HepG2 (cell line): ENCODE data around the gene ZNF213. TPM values are rescaled to one million over a fixed set of nuclear protein-coding genes. Genes with fewer than 3 reads are reported as not detected.

Experiments
- ATF7-NPFF ChIP-seq: sonication (generic); formaldehyde crosslinking; IDR thresholded peaks from 2 replicates; pipeline ENCODE4 v1.8.1; 2023; ENCODE audit warnings: mild to moderate bottlenecking, low read depth, missing genetic modification reagents, moderate library complexity
- CHD2 ChIP-seq: IDR thresholded peaks from 2 replicates; pipeline ENCODE4 v1.6.1; 2011; ENCODE audit warnings: low read depth, low read length, improper control_type of control experiment
- GLI4 ChIP-seq: sonication (generic); formaldehyde crosslinking; IDR thresholded peaks from 2 replicates; pipeline ENCODE4 v1.5.1; 2020; ENCODE audit warnings: missing genetic modification reagents, mild to moderate bottlenecking, moderate library complexity, borderline replicate concordance
- HNRNPL ChIP-seq: fragments of 200-400 bp; formaldehyde crosslinking; IDR thresholded peaks from 2 replicates; pipeline ENCODE4 v1.6.1; 2017; ENCODE audit warnings: mild to moderate bottlenecking, low read depth, low read length
- MYNN ChIP-seq: sonication (generic); formaldehyde crosslinking; IDR thresholded peaks from 2 replicates; pipeline ENCODE4 v1.4.0; 2020; ENCODE audit warnings: mild to moderate bottlenecking, low read depth, missing genetic modification reagents
- NCOA5 ChIP-seq: sonication (generic); formaldehyde crosslinking; IDR thresholded peaks from 2 replicates; pipeline ENCODE4 v1.4.0; 2020; ENCODE audit warnings: missing genetic modification reagents
- NRL ChIP-seq: sonication (generic); formaldehyde crosslinking; IDR thresholded peaks from 2 replicates; pipeline ENCODE4 v1.5.0; 2020; ENCODE audit warnings: missing genetic modification reagents, mild to moderate bottlenecking, moderate library complexity, borderline replicate concordance
- PCBP1 ChIP-seq: fragments of 200-400 bp; formaldehyde crosslinking; IDR thresholded peaks from 2 replicates; pipeline ENCODE4 v1.6.1; 2017; ENCODE audit warnings: mild to moderate bottlenecking, low read depth, low read length, borderline replicate concordance
- ZNF180 ChIP-seq: sonication (generic); formaldehyde crosslinking; IDR thresholded peaks from 2 replicates; pipeline ENCODE4 v1.4.0; 2020; ENCODE audit warnings: low read depth, missing genetic modification reagents, borderline replicate concordance
- ZNF333 ChIP-seq: sonication (generic); formaldehyde crosslinking; IDR thresholded peaks from 2 replicates; pipeline ENCODE4 v1.4.0; 2020; ENCODE audit warnings: mild to moderate bottlenecking, missing genetic modification reagents, borderline replicate concordance
- ZNF446 ChIP-seq: sonication (generic); formaldehyde crosslinking; IDR thresholded peaks from 2 replicates; pipeline ENCODE4 v1.5.0; 2020; ENCODE audit warnings: mild to moderate bottlenecking, missing genetic modification reagents
- ZNF512B ChIP-seq: sonication (generic); formaldehyde crosslinking; IDR thresholded peaks from 2 replicates; pipeline ENCODE4 v1.5.1; 2020; ENCODE audit warnings: missing genetic modification reagents, mild to moderate bottlenecking, borderline replicate concordance
- ZNF776 ChIP-seq: sonication (generic); formaldehyde crosslinking; IDR thresholded peaks from 2 replicates; pipeline ENCODE4 v1.4.0; 2020; ENCODE audit warnings: mild to moderate bottlenecking, missing genetic modification reagents
- ZNF784 ChIP-seq: sonication (generic); formaldehyde crosslinking; IDR thresholded peaks from 2 replicates; pipeline ENCODE4 v1.5.1; 2020; ENCODE audit warnings: missing genetic modification reagents, mild to moderate bottlenecking, borderline replicate concordance
- ZNF788 ChIP-seq: sonication (generic); formaldehyde crosslinking; IDR thresholded peaks from 2 replicates; pipeline ENCODE4 v1.5.0; 2020; ENCODE audit warnings: mild to moderate bottlenecking, missing genetic modification reagents, borderline replicate concordance
- polyA plus RNA-seq, 8 experiments: library from polyadenylated mRNA; depleted of rRNA in 3 of 8; stranded (reverse) in 7 of 8; unstranded in 1 of 8; fragments of >200 nt; fragmentation: Illumina TruSeq in 4 of 8; extraction: Trizol in 4 of 8; gene quantifications; 2 replicates each; pipeline versions ENCODE4 v1.2.1 to v1.2.3, GENCODE V29; 2011 to 2016; ENCODE audit warnings: low read depth in 4 of 8, missing spikeins in 1 of 8, mixed read lengths in 1 of 8; ENCODE audit not compliant: insufficient read depth in 1 of 8
- total RNA-seq, 5 experiments: library from RNA; depleted of rRNA; stranded (reverse); fragments of >200 nt; fragmentation: Illumina TruSeq; extraction: Trizol; gene quantifications; 2 replicates each; pipeline ENCODE4 v1.2.3, GENCODE V29; 2016; ENCODE audit warnings: low read depth in 1 of 5
- TF ChIP-seq, protein P1 (sequence below): sonication (generic); formaldehyde crosslinking; IDR thresholded peaks from 2 replicates; pipeline ENCODE4 v1.5.0; 2020; ENCODE audit warnings: missing genetic modification reagents
- TF ChIP-seq, protein P2 (sequence below): sonication (generic); formaldehyde crosslinking; IDR thresholded peaks from 2 replicates; pipeline ENCODE4 v1.4.0; 2020; ENCODE audit warnings: missing genetic modification reagents
- TF ChIP-seq, protein P3 (sequence below): sonication (generic); formaldehyde crosslinking; IDR thresholded peaks from 2 replicates; pipeline ENCODE4 v1.5.1; 2020; ENCODE audit warnings: mild to moderate bottlenecking, missing genetic modification reagents, moderate library complexity

The ZNF213 gene
- total and polyA plus RNA-seq, 2 of the 13 experiments (the other 11 are each of a cell fraction or from before 2014, with no cell fraction given), result 0.59 to 0.97 TPM

DNA sequence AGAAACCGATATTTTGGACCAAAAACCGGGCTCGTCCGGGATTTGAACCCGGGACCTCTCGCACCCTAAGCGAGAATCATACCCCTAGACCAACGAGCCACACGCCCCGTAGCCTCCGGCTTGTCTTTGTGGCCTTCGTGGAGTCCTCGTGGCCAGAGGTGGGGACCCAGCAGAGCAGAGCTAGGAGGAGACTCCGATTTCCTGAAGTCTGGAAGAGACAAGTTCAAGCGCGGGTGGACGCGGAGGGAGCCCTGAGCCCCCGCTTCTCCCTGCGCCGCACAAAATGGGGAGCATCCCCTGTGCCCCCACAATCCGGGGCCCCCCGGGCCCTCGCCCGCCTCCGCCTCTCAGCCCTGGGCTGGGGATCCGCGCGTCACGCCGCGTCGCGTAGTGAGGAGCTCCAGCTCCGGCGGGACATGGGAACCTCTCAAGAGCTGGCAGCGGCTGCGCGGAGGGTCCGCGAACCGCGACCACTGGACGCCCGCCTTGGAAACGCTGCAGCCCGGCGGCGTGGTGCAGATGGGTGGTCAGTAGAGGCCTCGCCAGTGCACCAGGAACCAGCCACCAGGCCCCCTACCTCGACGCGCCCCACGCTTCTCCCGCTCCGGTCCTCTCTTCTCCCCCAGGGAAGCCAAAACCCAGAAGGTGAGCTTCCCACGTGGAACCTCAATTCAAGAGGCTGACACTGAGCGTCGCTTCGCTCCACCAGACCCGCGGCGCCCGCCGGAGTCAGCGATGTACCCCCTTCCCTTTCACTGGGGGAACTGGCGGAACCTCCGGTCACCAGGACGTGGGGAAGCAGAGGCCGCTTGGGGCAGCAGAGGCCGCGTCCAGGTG is 48.0 kb downstream of the ZNF213 start (continued):
- TF ChIP-seq ZNF512B (CRISPR knock-in tag), result peak; percentile 59; the same call in 1 of the 2 replicates
- no peak for TF ChIP-seq CHD2
- TF ChIP-seq, protein P1, sequence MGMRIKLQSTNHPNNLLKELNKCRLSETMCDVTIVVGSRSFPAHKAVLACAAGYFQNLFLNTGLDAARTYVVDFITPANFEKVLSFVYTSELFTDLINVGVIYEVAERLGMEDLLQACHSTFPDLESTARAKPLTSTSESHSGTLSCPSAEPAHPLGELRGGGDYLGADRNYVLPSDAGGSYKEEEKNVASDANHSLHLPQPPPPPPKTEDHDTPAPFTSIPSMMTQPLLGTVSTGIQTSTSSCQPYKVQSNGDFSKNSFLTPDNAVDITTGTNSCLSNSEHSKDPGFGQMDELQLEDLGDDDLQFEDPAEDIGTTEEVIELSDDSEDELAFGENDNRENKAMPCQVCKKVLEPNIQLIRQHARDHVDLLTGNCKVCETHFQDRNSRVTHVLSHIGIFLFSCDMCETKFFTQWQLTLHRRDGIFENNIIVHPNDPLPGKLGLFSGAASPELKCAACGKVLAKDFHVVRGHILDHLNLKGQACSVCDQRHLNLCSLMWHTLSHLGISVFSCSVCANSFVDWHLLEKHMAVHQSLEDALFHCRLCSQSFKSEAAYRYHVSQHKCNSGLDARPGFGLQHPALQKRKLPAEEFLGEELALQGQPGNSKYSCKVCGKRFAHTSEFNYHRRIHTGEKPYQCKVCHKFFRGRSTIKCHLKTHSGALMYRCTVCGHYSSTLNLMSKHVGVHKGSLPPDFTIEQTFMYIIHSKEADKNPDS (CRISPR knock-in tag), result no peak
- peak; percentile 73 for TF ChIP-seq ZNF776
- no peak for TF ChIP-seq ZNF333
- TF ChIP-seq MYNN, result no peak
- TF ChIP-seq, protein P2, sequence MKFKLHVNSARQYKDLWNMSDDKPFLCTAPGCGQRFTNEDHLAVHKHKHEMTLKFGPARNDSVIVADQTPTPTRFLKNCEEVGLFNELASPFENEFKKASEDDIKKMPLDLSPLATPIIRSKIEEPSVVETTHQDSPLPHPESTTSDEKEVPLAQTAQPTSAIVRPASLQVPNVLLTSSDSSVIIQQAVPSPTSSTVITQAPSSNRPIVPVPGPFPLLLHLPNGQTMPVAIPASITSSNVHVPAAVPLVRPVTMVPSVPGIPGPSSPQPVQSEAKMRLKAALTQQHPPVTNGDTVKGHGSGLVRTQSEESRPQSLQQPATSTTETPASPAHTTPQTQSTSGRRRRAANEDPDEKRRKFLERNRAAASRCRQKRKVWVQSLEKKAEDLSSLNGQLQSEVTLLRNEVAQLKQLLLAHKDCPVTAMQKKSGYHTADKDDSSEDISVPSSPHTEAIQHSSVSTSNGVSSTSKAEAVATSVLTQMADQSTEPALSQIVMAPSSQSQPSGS (CRISPR knock-in tag), result no peak
- TF ChIP-seq NCOA5 (CRISPR knock-in tag), result no peak
- no peak for TF ChIP-seq PCBP1
- peak; percentile 88; the same call in 1 of the 2 replicates for TF ChIP-seq ZNF446 (CRISPR knock-in tag)
- peak; percentile 43; the same call in 1 of the 2 replicates for TF ChIP-seq ATF7-NPFF (CRISPR knock-in tag)
- TF ChIP-seq NRL, result no peak
- TF ChIP-seq HNRNPL, result no peak
- TF ChIP-seq ZNF788 (CRISPR knock-in tag), result peak; percentile 59
- TF ChIP-seq ZNF180 (CRISPR knock-in tag), result no peak
- TF ChIP-seq ZNF784, result peak; percentile 72; the same call in 1 of the 2 replicates
- TF ChIP-seq GLI4, result no peak
- TF ChIP-seq, protein P3, sequence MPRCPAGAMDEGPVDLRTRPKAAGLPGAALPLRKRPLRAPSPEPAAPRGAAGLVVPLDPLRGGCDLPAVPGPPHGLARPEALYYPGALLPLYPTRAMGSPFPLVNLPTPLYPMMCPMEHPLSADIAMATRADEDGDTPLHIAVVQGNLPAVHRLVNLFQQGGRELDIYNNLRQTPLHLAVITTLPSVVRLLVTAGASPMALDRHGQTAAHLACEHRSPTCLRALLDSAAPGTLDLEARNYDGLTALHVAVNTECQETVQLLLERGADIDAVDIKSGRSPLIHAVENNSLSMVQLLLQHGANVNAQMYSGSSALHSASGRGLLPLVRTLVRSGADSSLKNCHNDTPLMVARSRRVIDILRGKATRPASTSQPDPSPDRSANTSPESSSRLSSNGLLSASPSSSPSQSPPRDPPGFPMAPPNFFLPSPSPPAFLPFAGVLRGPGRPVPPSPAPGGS (CRISPR knock-in tag), result peak; percentile 73; the same call in 1 of the 2 replicates
